Esophagus squamous epithelium (tissue), 5 donors: ENCODE data around the gene TUFM. TPM values are rescaled to one million over a fixed set of nuclear protein-coding genes. Genes with fewer than 3 reads are reported as not detected.
A peak's percentile ranks its signal among the peaks of the same experiment; 100 is the strongest.

Source experiments
- DNase-seq: peaks from one replicate; lab custom pipeline; 2025; lab: John Stamatoyannopoulos, UW
- H3K27ac ChIP-seq, 4 donors: fragments of 200-600 bp; sonication (generic); one replicate each; pipeline ENCODE4 v1.5.1; 2016 to 2019; ENCODE audit warnings: mild to moderate bottlenecking in 1 of 4
- H3K27me3 ChIP-seq, 4 donors: fragments of 200-600 bp; sonication (generic); 1 replicate in 3 of 4; 2 replicates in 1 of 4; pipeline versions ENCODE4 v1.5.1 to v1.6.0; 2017 to 2021; ENCODE audit warnings: antibody characterized with exemption in 1 of 4
- H3K36me3 ChIP-seq, 3 donors: fragments of 200-600 bp; sonication (generic); one replicate each; pipeline ENCODE4 v1.5.1; 2016 to 2019
- H3K4me1 ChIP-seq, 3 donors: fragments of 200-600 bp; sonication (generic); one replicate each; pipeline ENCODE4 v1.5.1; 2017 to 2019
- H3K4me3 ChIP-seq, 4 donors: fragments of 200-600 bp; sonication (generic); 1 replicate in 3 of 4; 2 replicates in 1 of 4; pipeline ENCODE4 v1.5.1; 2016 to 2019; ENCODE audit warnings: mild to moderate bottlenecking in 2 of 4, moderate library complexity in 1 of 4
- H3K9me3 ChIP-seq, 3 donors: fragments of 200-600 bp; sonication (generic); one replicate each; pipeline ENCODE4 v1.5.1; 2016 to 2019
- POLR2A ChIP-seq, 4 donors: fragments of 450-650 bp; IDR thresholded peaks; one replicate each; pipeline ENCODE4 v1.6.1; 2017; ENCODE audit warnings: antibody characterized with exemption in 4 of 4, mild to moderate bottlenecking in 4 of 4, moderate library complexity in 3 of 4
- WGBS, 2 donors: methylation state at CpG; one replicate each; pipeline ENCODE4 v1.1.5; 2018; 5-methylcytosine and 5-hydroxymethylcytosine counted together
- intact Hi-C: fragments of 100-400 bp; cut with DNase I; formaldehyde crosslinking; loops from one replicate; pipeline ENCODE4 v1.15.0; 2022
- total RNA-seq, 4 donors: library from RNA; depleted of rRNA; stranded (reverse); fragments of >200 nt; gene quantifications; one replicate each; pipeline ENCODE4 v1.1.0, GENCODE V29; 2016
- TF ChIP-seq, protein P1 (sequence below), 6 experiments: fragments of 450-650 bp in 4 of 6; fragments of 200-600 bp in 2 of 6; sonication (generic) in 2 of 6; IDR thresholded peaks; one replicate each; pipeline ENCODE4 v1.5.1; 2016 to 2019; ENCODE audit warnings: antibody characterized with exemption in 6 of 6, mild to moderate bottlenecking in 4 of 6, moderate library complexity in 4 of 6
- donor health status: DM: yes; HTN: yes; CAD: no.

TUFM gene
- total RNA-seq, 4 donors from 2014 or later = 105 to 143 (median 121) TPM

GRCh38 chr16:28878083-28878926 is 32.2 kb upstream of the TUFM start, which contains the start of gene ATP2A1:
Gene ATP2A1 (plus strand): TSS chr16:28878488. CDS start chr16:28878672, 184 bp downstream.
- WGBS, 2 donors = 69 to 74% methylated on average over 15 to 18 of the region's 25 CpGs
- Histone ChIP-seq H3K27ac (peak within 1 kb of the TSS in 1 of 4 donors; percentile 39), H3K4me3 (peak within 1 kb of the TSS; percentile 56 to 75 (median 66)), H3K36me3 (peaks cover 0 to 16% (median 0%) of the 10 kb centered on the region in 3 donors), H3K9me3 (no peaks in the 10 kb centered on the region), H3K4me1 (peaks cover 12 to 28% (median 16%) of the 10 kb centered on the region in 3 donors), H3K27me3 (peaks cover 0 to 32% (median 0%) of the 10 kb centered on the region in 4 donors)
- intact Hi-C loops = no loop called here
- TF ChIP-seq, protein P1, sequence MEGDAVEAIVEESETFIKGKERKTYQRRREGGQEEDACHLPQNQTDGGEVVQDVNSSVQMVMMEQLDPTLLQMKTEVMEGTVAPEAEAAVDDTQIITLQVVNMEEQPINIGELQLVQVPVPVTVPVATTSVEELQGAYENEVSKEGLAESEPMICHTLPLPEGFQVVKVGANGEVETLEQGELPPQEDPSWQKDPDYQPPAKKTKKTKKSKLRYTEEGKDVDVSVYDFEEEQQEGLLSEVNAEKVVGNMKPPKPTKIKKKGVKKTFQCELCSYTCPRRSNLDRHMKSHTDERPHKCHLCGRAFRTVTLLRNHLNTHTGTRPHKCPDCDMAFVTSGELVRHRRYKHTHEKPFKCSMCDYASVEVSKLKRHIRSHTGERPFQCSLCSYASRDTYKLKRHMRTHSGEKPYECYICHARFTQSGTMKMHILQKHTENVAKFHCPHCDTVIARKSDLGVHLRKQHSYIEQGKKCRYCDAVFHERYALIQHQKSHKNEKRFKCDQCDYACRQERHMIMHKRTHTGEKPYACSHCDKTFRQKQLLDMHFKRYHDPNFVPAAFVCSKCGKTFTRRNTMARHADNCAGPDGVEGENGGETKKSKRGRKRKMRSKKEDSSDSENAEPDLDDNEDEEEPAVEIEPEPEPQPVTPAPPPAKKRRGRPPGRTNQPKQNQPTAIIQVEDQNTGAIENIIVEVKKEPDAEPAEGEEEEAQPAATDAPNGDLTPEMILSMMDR (IDR thresholded peaks at IDR 0.05) = no peak
- TF ChIP-seq POLR2A (IDR thresholded peaks at IDR 0.05) = no peak
- DNase-seq = no peak

DNA sequence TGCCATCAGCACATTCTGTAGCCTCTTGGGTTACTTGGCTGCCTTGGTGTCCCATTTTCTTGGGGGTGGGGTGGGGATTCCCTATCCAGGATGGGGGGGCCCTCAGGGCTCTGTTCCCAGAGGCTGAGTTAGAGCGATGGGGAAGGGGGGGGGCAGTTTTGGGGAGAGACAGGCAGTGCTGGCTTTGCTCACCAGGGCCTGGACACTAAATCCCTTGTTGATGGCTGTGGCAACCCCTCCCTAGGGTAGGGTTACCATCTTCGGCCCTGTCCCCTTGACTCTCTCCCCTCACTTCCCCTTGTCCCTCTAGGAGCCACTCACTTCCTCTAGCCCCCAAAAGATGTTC is 31.5 kb upstream of the TUFM start:
- Histone ChIP-seq H3K36me3 (peaks cover 4 to 22% (median 5%) of the 10 kb centered on the region in 3 donors), H3K9me3 (no peaks in the 10 kb centered on the region), H3K4me3 (no peak overlapping the region), H3K4me1 (peaks cover 12 to 23% (median 16%) of the 10 kb centered on the region in 3 donors), H3K27me3 (peaks cover 0 to 25% (median 0%) of the 10 kb centered on the region in 4 donors), H3K27ac (no peak overlapping the region)
- DNase-seq = no peak
- intact Hi-C loops = no loop called here
- WGBS, 2 donors = 59 to 100% methylated on average over 1 to 2 of the region's 2 CpGs
- TF ChIP-seq, protein P1 (IDR thresholded peaks at IDR 0.05) = no peak
- no peak for TF ChIP-seq POLR2A (IDR thresholded peaks at IDR 0.05)

DNA sequence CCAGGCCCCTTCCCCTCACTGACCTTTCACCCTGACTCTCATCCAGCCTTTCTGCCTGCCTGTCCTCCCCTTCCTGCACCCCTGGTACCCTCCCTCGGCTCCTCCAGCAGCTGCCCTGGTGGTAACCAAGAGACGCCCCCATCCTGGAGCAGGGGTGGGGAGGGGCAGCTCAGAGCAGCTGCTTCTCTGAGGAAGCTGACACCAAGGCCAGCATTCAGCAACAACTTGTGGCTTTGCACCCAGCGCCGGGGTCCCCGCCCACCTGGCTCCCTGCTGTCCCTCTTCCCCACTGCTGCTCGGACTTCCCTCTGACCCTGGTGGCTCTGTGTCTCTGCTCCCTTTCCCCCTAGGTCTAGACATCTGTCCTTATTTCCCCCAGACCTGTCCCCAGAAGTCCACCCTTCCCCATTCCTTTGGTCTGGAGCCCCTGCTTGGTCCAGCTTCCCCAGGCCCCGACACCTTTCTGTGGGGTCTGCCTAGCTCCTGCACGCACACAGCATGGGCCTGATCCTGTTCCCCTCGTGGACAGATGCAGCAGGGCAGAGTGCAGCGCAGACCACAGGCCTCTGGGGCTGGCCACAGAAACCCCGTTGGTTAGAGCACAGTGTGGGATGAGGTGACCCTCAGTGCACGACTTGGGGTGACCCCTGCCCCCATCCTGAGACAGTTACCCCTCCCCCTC is 31.0 kb upstream of the TUFM start:
- WGBS, 2 donors = 48 to 56% methylated on average over 4 to 6 of the region's 12 CpGs
- intact Hi-C loops = no loop called here
- no peak overlapping the region for H3K27ac ChIP-seq
- peaks cover 0 to 20% (median 0%) of the 10 kb centered on the region in 4 donors for H3K27me3 ChIP-seq
- TF ChIP-seq POLR2A (IDR thresholded peaks at IDR 0.05) = no peak
- TF ChIP-seq, protein P1 (IDR thresholded peaks at IDR 0.05) = no peak
- H3K4me3 ChIP-seq = no peak overlapping the region
- H3K9me3 ChIP-seq = no peaks in the 10 kb centered on the region
- H3K36me3 ChIP-seq = peaks cover 4 to 27% (median 10%) of the 10 kb centered on the region in 3 donors
- DNase-seq = no peak
- peaks cover 12 to 22% (median 16%) of the 10 kb centered on the region in 3 donors for H3K4me1 ChIP-seq

DNA sequence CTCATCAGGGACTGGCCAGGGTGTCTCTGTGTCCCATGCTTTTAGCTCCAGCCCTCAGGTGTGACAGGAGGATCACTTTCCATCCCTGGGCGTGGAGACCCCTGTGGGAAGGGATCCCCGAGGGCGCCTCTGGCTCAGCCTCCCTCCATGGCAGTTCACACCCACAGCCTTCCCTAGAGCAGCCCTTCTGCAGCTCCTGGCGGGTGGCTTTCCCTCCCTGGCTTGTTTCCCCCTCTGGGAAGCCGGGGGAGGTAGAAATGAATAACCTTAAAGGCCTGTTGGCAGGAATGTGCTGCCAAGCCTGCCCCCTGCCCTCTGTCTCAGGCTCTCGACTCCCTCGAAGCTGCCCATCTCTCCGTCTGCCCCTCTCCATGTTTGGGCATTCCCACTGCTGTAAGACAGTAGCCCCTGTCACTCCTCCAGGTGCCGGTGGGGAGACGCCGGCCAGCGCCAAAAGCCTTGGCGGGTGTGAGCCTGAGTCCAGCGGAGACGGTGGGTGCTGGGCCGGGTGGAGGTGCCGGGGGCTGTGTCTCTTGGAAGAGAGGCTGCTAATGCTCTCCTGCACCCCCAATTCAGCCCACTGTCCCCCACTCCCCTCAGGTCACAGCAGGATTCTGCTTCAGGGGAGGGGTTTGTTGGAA is 30.0 kb upstream of the TUFM start:
- Histone ChIP-seq H3K27ac (no peak overlapping the region), H3K9me3 (no peaks in the 10 kb centered on the region), H3K4me1 (peaks cover 12 to 22% (median 16%) of the 10 kb centered on the region in 3 donors), H3K36me3 (peaks cover 4 to 37% (median 12%) of the 10 kb centered on the region in 3 donors), H3K4me3 (no peak overlapping the region), H3K27me3 (peaks cover 0 to 13% (median 0%) of the 10 kb centered on the region in 4 donors)
- 40 to 66% methylated on average over 1 to 5 of the region's 17 CpGs for WGBS, 2 donors
- TF ChIP-seq POLR2A (IDR thresholded peaks at IDR 0.05) = no peak
- TF ChIP-seq, protein P1 (IDR thresholded peaks at IDR 0.05) = no peak
- no peak for DNase-seq
- intact Hi-C loops = no loop called here
